HCT116 (cell line): Measurements from ENCODE around the gene VPS37D. TPM values are rescaled to one million over a fixed set of nuclear protein-coding genes. Genes with fewer than 3 reads are reported as not detected.

Experiments used
- ATAC-seq: fragments of 200-7000 bp; cut with Tn5 transposase; 2 replicates; pipeline ENCODE4 v1.9.1; 2020; ENCODE audit warnings: mild to moderate bottlenecking, moderate library complexity
- BruUV-seq: library from RNA; stranded (reverse); fragments of 400-500 nt; replicated peaks from 2 replicates; lab custom pipeline; 2021; lab: Mats Ljungman, UMichigan
- CTCF ChIA-PET: fragments of 300-600 bp; sonication (Branson Sonifier 250); formaldehyde crosslinking; loops from one replicate; lab custom pipeline; 2021; ENCODE audit warnings: antibody characterized with exemption; lab: Charles Lee
- POLR2A ChIA-PET: fragments of 300-600, 350-600 bp; sonication (Branson Sonifier 250); formaldehyde crosslinking; loops from one replicate; lab custom pipeline; 2021; ENCODE audit warnings: antibody characterized with exemption; lab: Charles Lee
- RAD21 ChIA-PET, 2 experiments: fragments of 300-600 bp; sonication (Branson Sonifier 250); formaldehyde crosslinking; loops; one replicate each; lab custom pipeline; 2023; ENCODE audit warnings: low total read pairs in 2 of 2; ENCODE audit not compliant: uncharacterized antibody in 2 of 2, unreplicated experiment in 2 of 2, low non-redundant PET in 1 of 2; lab: Charles Lee
- DNase-seq: peaks from one replicate; pipeline ENCODE4 v3.0.0-alpha.2; 2010; ENCODE audit warnings: low read depth, low spot score
- H2AFZ ChIP-seq: fragments of 200-600 bp; shearing (Covaris generic), sonication (generic); 2 replicates; pipeline ENCODE4 v1.6.1; 2017; ENCODE audit warnings: low read depth, mixed run types, mixed read lengths, antibody characterized with exemption, low read length; ENCODE audit not compliant: poor library complexity, severe bottlenecking
- H3K27ac ChIP-seq: 2 replicates; pipeline ENCODE4 v1.5.1; 2012; ENCODE audit warnings: low read depth, low read length
- H3K27me3 ChIP-seq: fragments of 200-600 bp; sonication (generic); 2 replicates; pipeline ENCODE4 v1.6.1; 2016; ENCODE audit warnings: mixed run types, low read length, mixed read lengths; ENCODE audit not compliant: insufficient read depth
- H3K36me3 ChIP-seq, 2 experiments: fragments of 200-500 bp in 1 of 2; fragments of 200-600 bp in 1 of 2; sonication (Bioruptor generic) in 1 of 2; sonication (generic) in 1 of 2; 2 replicates each; pipeline versions ENCODE4 v1.5.1 to v1.6.1; 2014 to 2016; ENCODE audit warnings: low read length in 2 of 2, inconsistent platforms in 1 of 2, mixed read lengths in 1 of 2, mixed run types in 1 of 2; ENCODE audit not compliant: insufficient read depth in 2 of 2, control insufficient read depth in 1 of 2
- H3K4me1 ChIP-seq, 2 experiments: fragments of 200-600 bp in 1 of 2; sonication (generic) in 1 of 2; 2 replicates each; pipeline versions ENCODE4 v1.5.1 to v1.6.1; 2012 to 2017; ENCODE audit warnings: low read length in 2 of 2, inconsistent platforms in 1 of 2, mild to moderate bottlenecking in 1 of 2, mixed read lengths in 1 of 2, mixed run types in 1 of 2, moderate library complexity in 1 of 2; ENCODE audit not compliant: insufficient read depth in 2 of 2, control insufficient read depth in 1 of 2
- H3K4me2 ChIP-seq: fragments of 200-600 bp; sonication (generic); 2 replicates; pipeline ENCODE4 v1.6.1; 2017; ENCODE audit warnings: mixed run types, low read length, mixed read lengths
- H3K4me3 ChIP-seq, 2 experiments: fragments of 200-600 bp in 1 of 2; sonication (generic) in 1 of 2; replicated peaks in 1 of 2; 2 replicates each; pipeline ENCODE4 v1.5.1; 2011 to 2016; ENCODE audit warnings: low read length in 2 of 2, control low read depth in 1 of 2, low read depth in 1 of 2, mild to moderate bottlenecking in 1 of 2, mixed read lengths in 1 of 2, mixed run types in 1 of 2
- H3K79me2 ChIP-seq: fragments of 200-600 bp; sonication (generic); 2 replicates; pipeline ENCODE4 v1.6.1; 2017; ENCODE audit warnings: mild to moderate bottlenecking, mixed run types, low read length, moderate library complexity, mixed read lengths; ENCODE audit not compliant: insufficient read depth
- H3K9ac ChIP-seq: fragments of 200-600 bp; sonication (generic); 2 replicates; pipeline ENCODE4 v1.6.1; 2016; ENCODE audit warnings: low read length, mixed read lengths
- H3K9me2 ChIP-seq: fragments of 200-600 bp; sonication (generic), shearing (Covaris generic); 2 replicates; pipeline ENCODE4 v1.6.1; 2017; ENCODE audit warnings: mixed run types, mild to moderate bottlenecking, moderate library complexity; ENCODE audit not compliant: insufficient read depth
- H3K9me3 ChIP-seq, 2 experiments: fragments of 200-500 bp in 1 of 2; fragments of 200-600 bp in 1 of 2; sonication (Bioruptor generic) in 1 of 2; sonication (generic) in 1 of 2; 2 replicates each; pipeline ENCODE4 v1.6.1; 2014 to 2017; ENCODE audit warnings: low read length in 2 of 2, mixed read lengths in 2 of 2, inconsistent platforms in 1 of 2, low read depth in 1 of 2, mild to moderate bottlenecking in 1 of 2, mixed run types in 1 of 2, moderate library complexity in 1 of 2; ENCODE audit not compliant: control insufficient read depth in 1 of 2, insufficient read depth in 1 of 2
- H4K20me1 ChIP-seq: fragments of 200-600 bp; sonication (generic), shearing (Covaris generic); 2 replicates; pipeline ENCODE4 v1.6.1; 2017; ENCODE audit warnings: mixed run types, mild to moderate bottlenecking, moderate library complexity; ENCODE audit not compliant: insufficient read depth
- EGR1 ChIP-seq: IDR thresholded peaks from 2 replicates; pipeline ENCODE4 v1.6.1; 2012; ENCODE audit warnings: low read depth
- ELF1 ChIP-seq: IDR thresholded peaks from 2 replicates; pipeline ENCODE4 v1.6.1; 2012; ENCODE audit warnings: low read depth, borderline replicate concordance
- JUND ChIP-seq: IDR thresholded peaks from 2 replicates; pipeline ENCODE4 v1.6.1; 2012
- POLR2AphosphoS5 ChIP-seq: IDR thresholded peaks from 2 replicates; pipeline ENCODE4 v1.6.1; 2011; ENCODE audit warnings: mild to moderate bottlenecking, low read depth, low read length, moderate library complexity
- intact Hi-C: fragments of 100-400 bp; cut with micrococcal nuclease; formaldehyde crosslinking; loops from 2 replicates; pipeline ENCODE4 v1.10.0; 2022
- total RNA-seq: library from RNA; stranded (reverse); gene quantifications from one replicate; pipeline ENCODE4 v1.2.1, GENCODE V29; 2021; ENCODE audit not compliant: unreplicated experiment
- TF ChIP-seq, protein P1 (sequence below): IDR thresholded peaks from 2 replicates; pipeline ENCODE4 v1.6.1; 2012
- TF ChIP-seq, protein P2 (sequence below), 3 experiments: fragments of 200-600 bp in 1 of 3; sonication (generic) in 1 of 3; IDR thresholded peaks in 2 of 3; conservative IDR thresholded peaks in 1 of 3; 2 replicates each; pipeline ENCODE4 v1.5.1; 2012 to 2017; ENCODE audit warnings: low read depth in 2 of 3, low read length in 2 of 3, antibody characterized with exemption in 1 of 3, borderline replicate concordance in 1 of 3, control low read depth in 1 of 3, mild to moderate bottlenecking in 1 of 3, mixed read lengths in 1 of 3, mixed run types in 1 of 3, moderate library complexity in 1 of 3; ENCODE audit not compliant: insufficient read depth in 1 of 3

Gene VPS37D
- total RNA-seq, 1 experiment from 2014 or later, result 9.5 TPM

DNA sequence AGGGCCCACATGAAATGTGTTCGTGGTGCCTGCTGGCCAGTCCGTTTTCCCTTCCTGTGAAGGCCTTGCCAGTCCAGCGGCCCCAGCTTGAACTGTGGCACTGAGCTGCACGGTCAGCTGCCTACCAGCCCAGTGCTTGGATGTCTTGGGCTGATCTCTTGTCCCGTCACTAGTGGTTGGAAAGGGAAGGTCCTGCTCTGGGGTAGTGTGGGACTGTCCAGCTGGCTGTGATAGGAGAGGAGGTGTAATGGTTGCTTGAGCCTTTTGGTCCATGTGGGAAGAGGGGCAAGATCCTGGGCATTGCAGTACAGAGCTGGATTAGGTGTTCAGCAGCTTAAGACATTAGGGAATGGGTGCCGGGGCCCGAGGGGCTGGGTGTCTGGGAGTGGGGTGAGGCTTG lies 30.8 kb downstream of the VPS37D start:
- Histone ChIP-seq H2AFZ (no peak overlapping the region), H4K20me1 (0 out of 2 replicates have a peak, but pooled peaks cover 3% of the 10 kb centered on the region), H3K79me2 (peaks cover 6% of the 10 kb centered on the region; the same call in 1 of the 2 replicates), H3K27ac (peak overlapping the region; percentile 43; the same call in 1 of the 2 replicates), H3K9ac (no peak overlapping the region), H3K9me2 (no peaks in the 10 kb centered on the region), H3K4me2 (no peak overlapping the region), H3K4me1 (peaks cover 0 to 14% of the 10 kb centered on the region in 2 experiments; a peak in 2 of 4 replicates), H3K9me3 (no peaks in the 10 kb centered on the region), H3K36me3 (peaks cover 30 to 70% of the 10 kb centered on the region in 2 experiments; a peak in 3 of 4 replicates), H3K4me3 (no peak overlapping the region), H3K27me3 (no peaks in the 10 kb centered on the region)
- intact Hi-C loops, result no loop called here
- DNase-seq (no peak), ATAC-seq (no peak)
- ChIA-PET CTCF (no interaction called here), RAD21 (interaction anchor here in 1 of 2 experiments (0.5 kb wide), 1 partner anchor 8 kb away, joined by 3 read pairs; no protein-coding TSS in a partner anchor), POLR2A (interaction anchor here (0.6 kb wide), 1 partner anchor 134 kb away, joined by 3 read pairs; no protein-coding TSS in a partner anchor)
- TF ChIP-seq ELF1, result no peak
- TF ChIP-seq, protein P1, sequence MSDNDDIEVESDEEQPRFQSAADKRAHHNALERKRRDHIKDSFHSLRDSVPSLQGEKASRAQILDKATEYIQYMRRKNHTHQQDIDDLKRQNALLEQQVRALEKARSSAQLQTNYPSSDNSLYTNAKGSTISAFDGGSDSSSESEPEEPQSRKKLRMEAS, result no peak
- 0 out of 2 replicates have a peak, but pooled peaks have one; percentile 14 for TF ChIP-seq POLR2AphosphoS5
- BruUV-seq, result no TSS peak

DNA sequence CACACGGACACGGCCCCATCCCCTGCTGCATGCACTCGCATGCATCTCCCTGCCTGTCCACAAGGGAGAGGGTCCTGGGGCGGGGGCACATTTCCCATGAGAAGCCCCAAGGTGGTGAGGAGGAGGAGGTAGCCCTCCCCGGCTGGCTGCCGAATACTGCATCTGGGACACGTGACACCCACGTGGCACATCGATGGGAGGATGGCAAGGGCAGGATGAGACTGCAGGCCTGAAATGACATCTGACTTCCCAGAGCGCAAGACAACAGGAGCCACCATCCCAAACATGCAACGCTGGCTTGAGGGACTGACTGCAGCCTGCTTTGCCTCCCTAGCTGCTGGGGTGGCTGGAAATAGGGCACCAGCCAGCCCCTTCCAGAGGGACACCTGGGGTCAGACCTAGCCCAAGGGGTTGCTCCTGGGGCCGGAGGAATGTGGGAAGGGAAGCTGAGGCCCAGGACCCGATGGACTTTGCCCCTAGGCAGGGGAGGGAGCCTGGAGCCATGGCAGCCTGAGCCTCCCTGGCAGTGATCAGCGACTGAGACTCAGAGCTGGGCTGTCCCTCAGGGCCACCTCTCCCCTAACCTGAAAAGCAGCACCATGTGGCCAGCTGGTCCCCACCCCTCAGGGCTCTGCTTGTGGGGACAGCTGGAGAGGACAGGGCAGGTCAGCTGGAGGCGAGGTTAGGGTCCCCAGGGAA lies 31.9 kb downstream of the VPS37D start:
- no peak for DNase-seq
- Histone ChIP-seq H3K9me2 (no peaks in the 10 kb centered on the region), H3K36me3 (peaks cover 36 to 64% of the 10 kb centered on the region in 2 experiments; a peak in 3 of 4 replicates), H3K9me3 (no peaks in the 10 kb centered on the region), H3K9ac (no peak overlapping the region), H2AFZ (no peak overlapping the region), H3K27me3 (no peaks in the 10 kb centered on the region), H3K4me1 (peaks cover 0 to 20% of the 10 kb centered on the region in 2 experiments; a peak in 3 of 4 replicates), H3K4me2 (no peak overlapping the region), H3K4me3 (no peak overlapping the region), H3K27ac (0 out of 2 replicates have a peak overlapping the region, but pooled peaks have one; percentile 22)
- ChIA-PET POLR2A (no interaction called here), RAD21 (no interaction called here)
- BruUV-seq, result no TSS peak
- intact Hi-C loops, result no loop called here
- TF ChIP-seq, protein P2, sequence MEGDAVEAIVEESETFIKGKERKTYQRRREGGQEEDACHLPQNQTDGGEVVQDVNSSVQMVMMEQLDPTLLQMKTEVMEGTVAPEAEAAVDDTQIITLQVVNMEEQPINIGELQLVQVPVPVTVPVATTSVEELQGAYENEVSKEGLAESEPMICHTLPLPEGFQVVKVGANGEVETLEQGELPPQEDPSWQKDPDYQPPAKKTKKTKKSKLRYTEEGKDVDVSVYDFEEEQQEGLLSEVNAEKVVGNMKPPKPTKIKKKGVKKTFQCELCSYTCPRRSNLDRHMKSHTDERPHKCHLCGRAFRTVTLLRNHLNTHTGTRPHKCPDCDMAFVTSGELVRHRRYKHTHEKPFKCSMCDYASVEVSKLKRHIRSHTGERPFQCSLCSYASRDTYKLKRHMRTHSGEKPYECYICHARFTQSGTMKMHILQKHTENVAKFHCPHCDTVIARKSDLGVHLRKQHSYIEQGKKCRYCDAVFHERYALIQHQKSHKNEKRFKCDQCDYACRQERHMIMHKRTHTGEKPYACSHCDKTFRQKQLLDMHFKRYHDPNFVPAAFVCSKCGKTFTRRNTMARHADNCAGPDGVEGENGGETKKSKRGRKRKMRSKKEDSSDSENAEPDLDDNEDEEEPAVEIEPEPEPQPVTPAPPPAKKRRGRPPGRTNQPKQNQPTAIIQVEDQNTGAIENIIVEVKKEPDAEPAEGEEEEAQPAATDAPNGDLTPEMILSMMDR (IDR thresholded peaks at IDR 0.05 in 2 of 3, conservative IDR thresholded peaks at IDR 0.05 in 1 of 3; ENCODE audit: borderline replicate concordance in 1 of 3, insufficient read depth in 1 of 3, low read depth in 2 of 3, low read length in 2 of 3), result peak in 1 of 3 experiments; percentile 3; a peak in 1 of 6 replicates
- TF ChIP-seq EGR1 (no peak), JUND (no peak)
- TF ChIP-seq, all 23 proteins: peak for 1
- no peak; the same call in 1 of the 2 replicates for ATAC-seq
- H3K79me2 ChIP-seq, result peaks cover 1% of the 10 kb centered on the region; the same call in 1 of the 2 replicates
- H4K20me1 ChIP-seq, result 0 out of 2 replicates have a peak, but pooled peaks cover 3% of the 10 kb centered on the region
- CTCF ChIA-PET, result interaction anchor here (0.6 to 1.7 kb wide), 2 partner anchors 26 to 149 kb away, joined by 3 to 7 read pairs; no protein-coding TSS in a partner anchor
